Stimulated activated memory B cell treated with anti-CD40 and anti-IgM and Interleukin-4, amounts not matched to agents 10 μg/mL and 1 μg/mL and 100 μg/mL, for 72 hours (primary cell): Measurements from ENCODE around the gene WNK1.
"Not testable (repeated sequence)": the region's sequence is repeated elsewhere in the genome, so short reads cannot be mapped to it uniquely, and the experiment has no call there.

Experiments used
- ATAC-seq: fragments of 150-1000 bp; cut with Tn5 transposase; 2 replicates; pipeline ENCODE4 v1.10.0; 2021
- H3K27ac Mint-ChIP-seq: one replicate; pipeline ENCODE4 v1.8.0; 2022; ENCODE audit warnings: mild to moderate bottlenecking, mixed read lengths
- H3K27me3 Mint-ChIP-seq: one replicate; pipeline ENCODE4 v1.8.0; 2022; ENCODE audit warnings: mixed read lengths
- H3K36me3 Mint-ChIP-seq: one replicate; pipeline ENCODE4 v1.8.0; 2022; ENCODE audit warnings: mixed read lengths
- H3K4me1 Mint-ChIP-seq: one replicate; pipeline ENCODE4 v1.8.0; 2022; ENCODE audit warnings: mixed read lengths
- H3K4me3 Mint-ChIP-seq: one replicate; pipeline ENCODE4 v1.8.0; 2022; ENCODE audit warnings: mild to moderate bottlenecking, moderate library complexity, mixed read lengths
- H3K9me3 Mint-ChIP-seq: one replicate; pipeline ENCODE4 v1.8.0; 2022; ENCODE audit warnings: mixed read lengths

Gene WNK1

DNA sequence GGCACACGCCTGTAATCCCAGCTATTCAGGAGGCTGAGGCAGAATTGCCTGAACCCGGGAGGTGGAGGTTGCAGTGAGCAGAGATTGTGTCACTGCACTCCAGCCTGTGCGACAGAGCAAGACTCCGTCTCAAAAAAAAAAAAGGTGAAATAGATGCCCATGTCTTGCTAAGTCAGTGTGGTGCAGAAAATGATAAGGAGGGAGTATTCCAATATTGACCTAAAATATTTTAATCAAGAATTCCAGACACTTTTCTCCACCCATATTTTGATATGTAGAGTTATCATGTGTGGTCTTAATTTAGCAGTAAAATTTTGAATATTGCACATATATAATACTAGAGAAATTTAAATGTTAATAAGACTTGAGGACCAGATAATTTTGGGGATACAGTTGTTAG lies 57.7 kb downstream of the WNK1 start:
- H3K9me3 Mint-ChIP-seq: no peaks in the 10 kb centered on the region
- H3K27me3 Mint-ChIP-seq: no peaks in the 10 kb centered on the region
- peak overlapping the region; percentile 64 for H3K27ac Mint-ChIP-seq
- H3K4me1 Mint-ChIP-seq: peaks cover 67% of the 10 kb centered on the region
- no peak for ATAC-seq
- H3K4me3 Mint-ChIP-seq: no peak overlapping the region
- H3K36me3 Mint-ChIP-seq: no peaks in the 10 kb centered on the region

- Mint-ChIP-seq H3K36me3 (no peaks in the 10 kb centered on the region), H3K9me3 (no peaks in the 10 kb centered on the region), H3K4me1 (peaks cover 66% of the 10 kb centered on the region), H3K27me3 (no peaks in the 10 kb centered on the region), H3K27ac (peak overlapping the region; percentile 64), H3K4me3 (no peak overlapping the region)
- ATAC-seq: peak; percentile 79
These were observed 58.5 kb downstream of the WNK1 start for GRCh38 chr12:810671-811415.

- no peak for ATAC-seq
- no peaks in the 10 kb centered on the region for H3K9me3 Mint-ChIP-seq
- H3K27me3 Mint-ChIP-seq: no peaks in the 10 kb centered on the region
- H3K36me3 Mint-ChIP-seq: peaks cover 15% of the 10 kb centered on the region
- H3K27ac Mint-ChIP-seq: peak overlapping the region; percentile 75
- no peak overlapping the region for H3K4me3 Mint-ChIP-seq
- H3K4me1 Mint-ChIP-seq: peaks cover 67% of the 10 kb centered on the region
These were observed 60.6 kb downstream of the WNK1 start for GRCh38 chr12:812950-813349.

DNA sequence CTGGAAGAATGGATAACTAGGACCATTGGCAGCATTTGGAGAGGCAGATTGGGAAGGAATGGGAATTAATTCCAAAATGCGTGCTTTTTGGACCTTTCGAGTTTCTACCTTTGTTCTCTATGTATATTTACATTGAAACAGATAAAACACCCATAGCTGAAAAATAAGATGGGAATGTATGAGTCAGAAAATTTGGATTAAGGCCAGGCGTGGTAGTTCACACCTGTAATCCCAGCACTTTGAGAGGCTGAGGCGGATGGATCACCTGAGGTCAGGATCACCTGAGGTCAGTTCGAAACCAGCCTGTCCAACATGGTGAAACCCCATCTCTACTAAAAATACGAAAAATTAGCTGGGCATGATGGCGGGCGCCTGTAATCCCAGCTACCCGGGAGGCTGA lies 65.1 kb downstream of the WNK1 start:
- Mint-ChIP-seq H3K4me1 (peaks cover 70% of the 10 kb centered on the region), H3K36me3 (peaks cover 41% of the 10 kb centered on the region)
- H3K27ac Mint-ChIP-seq, H3K4me3 Mint-ChIP-seq, ATAC-seq, H3K9me3 Mint-ChIP-seq, H3K27me3 Mint-ChIP-seq: not testable (repeated sequence)

GRCh38 chr12:817941-818600 lies 65.7 kb downstream of the WNK1 start:
- peaks cover 72% of the 10 kb centered on the region for H3K4me1 Mint-ChIP-seq
- no peaks in the 10 kb centered on the region for H3K27me3 Mint-ChIP-seq
- no peak overlapping the region for H3K27ac Mint-ChIP-seq
- peak; percentile 47 for ATAC-seq
- no peak overlapping the region for H3K4me3 Mint-ChIP-seq
- peaks cover 47% of the 10 kb centered on the region for H3K36me3 Mint-ChIP-seq
- peaks cover 2% of the 10 kb centered on the region for H3K9me3 Mint-ChIP-seq

DNA sequence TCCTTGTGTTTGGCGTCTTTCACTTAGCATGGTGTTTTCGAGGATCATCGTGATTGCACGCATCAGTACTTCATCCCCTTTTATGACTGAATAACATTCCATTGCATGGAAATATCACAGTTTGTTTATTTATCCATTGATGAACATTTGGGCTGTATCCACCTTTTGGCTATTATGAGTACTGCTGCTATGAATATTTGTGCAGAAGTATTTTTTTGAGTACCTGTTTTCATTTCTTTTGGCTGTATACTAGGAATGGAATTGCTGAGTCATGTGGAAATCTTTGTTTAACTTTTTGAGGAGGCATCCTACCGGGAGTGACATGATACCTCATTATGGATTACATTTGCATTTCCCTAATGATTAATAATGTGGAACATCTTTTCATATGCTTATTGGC lies 66.4 kb downstream of the WNK1 start:
- H3K4me3 Mint-ChIP-seq: no peak overlapping the region
- peaks cover 52% of the 10 kb centered on the region for H3K36me3 Mint-ChIP-seq
- no peaks in the 10 kb centered on the region for H3K27me3 Mint-ChIP-seq
- peaks cover 5% of the 10 kb centered on the region for H3K9me3 Mint-ChIP-seq
- no peak overlapping the region for H3K27ac Mint-ChIP-seq
- H3K4me1 Mint-ChIP-seq: peaks cover 70% of the 10 kb centered on the region
- ATAC-seq: no peak

DNA sequence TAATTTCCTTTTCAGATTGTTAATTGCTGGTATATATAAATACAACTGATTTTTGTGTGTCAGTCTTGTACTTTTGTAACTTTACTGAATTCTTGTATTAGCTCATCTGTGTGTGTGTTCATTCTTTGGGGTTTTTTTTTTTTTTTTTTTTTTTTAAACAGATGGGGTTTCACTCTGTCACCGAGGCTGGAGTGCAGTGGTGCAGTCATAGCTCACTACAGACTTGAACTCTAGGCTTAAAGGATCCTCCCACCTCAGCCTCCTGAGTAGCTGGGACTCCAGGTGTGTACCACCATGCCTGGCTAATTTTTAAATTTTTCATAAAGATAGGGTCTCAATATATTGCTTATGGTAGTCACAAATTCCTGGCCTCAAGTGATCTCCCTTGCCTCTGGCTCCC lies 68.0 kb downstream of the WNK1 start:
- Mint-ChIP-seq H3K4me3 (no peak overlapping the region), H3K9me3 (peaks cover 5% of the 10 kb centered on the region), H3K27me3 (no peaks in the 10 kb centered on the region), H3K4me1 (peaks cover 65% of the 10 kb centered on the region), H3K27ac (no peak overlapping the region), H3K36me3 (peaks cover 52% of the 10 kb centered on the region)
- ATAC-seq: no peak

DNA sequence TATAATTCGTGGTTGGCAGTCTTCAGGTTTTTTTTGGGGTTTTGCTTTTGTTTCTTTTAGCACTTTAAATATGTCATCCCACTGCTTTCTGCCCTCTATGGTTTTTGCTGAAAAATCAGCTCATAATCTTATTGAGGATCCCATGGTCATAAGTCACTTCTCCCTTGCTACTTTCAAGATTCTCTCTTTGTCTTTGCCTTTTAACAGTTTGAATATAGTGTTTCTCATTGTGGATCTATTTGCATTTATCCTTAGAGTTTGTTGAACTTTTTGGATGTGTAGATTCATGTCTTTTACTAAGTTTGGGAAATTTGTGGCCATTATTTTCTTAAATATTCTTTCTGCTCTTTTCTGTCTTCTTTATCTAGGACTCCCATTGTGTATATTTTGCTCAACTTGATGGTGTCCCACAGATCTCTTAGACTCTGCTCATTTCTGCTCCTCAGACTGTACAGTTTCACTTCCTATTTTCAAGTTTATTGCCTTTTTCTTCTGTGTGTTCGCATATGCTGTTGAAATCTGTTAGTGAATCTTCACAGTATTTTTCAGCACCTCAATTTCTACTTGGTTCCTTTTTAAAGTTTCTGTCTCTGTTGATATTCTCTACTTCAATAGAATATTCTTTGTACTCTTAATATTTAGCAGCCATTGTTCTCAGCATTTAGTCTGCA lies 70.8 kb downstream of the WNK1 start:
- Mint-ChIP-seq H3K36me3 (peaks cover 36% of the 10 kb centered on the region), H3K27ac (peak overlapping the region; percentile 14)

DNA sequence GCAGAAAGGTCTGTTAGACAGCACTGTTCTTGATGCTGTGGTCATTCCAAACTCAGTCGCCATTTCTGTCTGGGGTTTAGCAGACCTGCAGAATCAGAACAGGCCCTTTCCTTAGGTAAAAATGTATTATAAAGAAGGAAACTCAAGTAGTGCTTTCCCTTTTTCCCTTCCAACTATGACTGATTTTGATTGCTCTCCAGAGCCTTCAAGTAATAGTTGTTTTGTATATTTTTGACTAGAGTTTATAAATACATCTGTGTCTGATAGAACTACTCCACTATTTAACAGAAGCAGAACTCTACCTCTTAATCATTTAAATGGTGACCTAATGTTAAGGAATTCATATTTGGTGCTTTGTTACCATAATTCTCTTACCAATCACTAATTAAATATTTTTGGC lies 74.0 kb downstream of the WNK1 start:
- Mint-ChIP-seq H3K9me3 (peaks cover 5% of the 10 kb centered on the region), H3K4me1 (peaks cover 18% of the 10 kb centered on the region), H3K27me3 (no peaks in the 10 kb centered on the region), H3K27ac (no peak overlapping the region), H3K36me3 (peaks cover 26% of the 10 kb centered on the region), H3K4me3 (no peak overlapping the region)
- no peak for ATAC-seq

More for the DNA sequence above, 70.8 kb downstream of the WNK1 start:
- peaks cover 5% of the 10 kb centered on the region for H3K9me3 Mint-ChIP-seq
- no peak overlapping the region for H3K4me3 Mint-ChIP-seq
- peaks cover 44% of the 10 kb centered on the region for H3K4me1 Mint-ChIP-seq
- ATAC-seq: peak; percentile 95
- no peaks in the 10 kb centered on the region for H3K27me3 Mint-ChIP-seq

DNA sequence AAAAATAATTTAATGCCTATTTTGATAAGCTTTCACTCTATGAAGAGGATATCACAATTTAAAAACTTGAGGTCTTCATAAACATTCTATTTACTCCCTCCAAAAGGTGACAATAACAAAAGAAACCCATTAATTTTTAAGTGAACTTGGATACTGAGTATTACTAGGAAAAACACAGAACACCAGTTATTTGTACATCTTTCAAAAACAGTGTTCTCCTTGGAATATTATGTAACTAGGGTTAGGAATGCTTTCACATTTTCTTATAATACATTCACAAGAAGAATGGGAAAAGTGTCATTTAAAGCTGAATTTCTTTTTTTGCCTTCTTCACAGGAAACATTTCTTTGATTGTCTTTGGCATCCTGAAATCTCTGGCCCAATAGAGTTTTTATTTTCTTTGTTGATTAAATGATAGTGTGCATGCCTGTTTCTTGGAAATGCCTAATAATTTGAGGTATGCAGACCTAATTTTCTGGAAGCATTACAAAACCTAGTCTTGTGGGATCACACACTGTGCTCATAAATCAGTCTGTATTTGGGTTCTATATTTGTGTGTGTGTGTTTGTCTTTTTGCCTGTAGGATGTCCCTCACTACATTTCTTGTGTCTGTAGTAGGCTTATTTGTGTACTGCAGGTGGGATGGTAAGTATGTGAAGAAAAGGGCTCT lies 76.5 kb downstream of the WNK1 start:
- Mint-ChIP-seq H3K4me1 (peaks cover 5% of the 10 kb centered on the region), H3K36me3 (peaks cover 21% of the 10 kb centered on the region), H3K27ac (no peak overlapping the region), H3K4me3 (no peak overlapping the region), H3K27me3 (no peaks in the 10 kb centered on the region), H3K9me3 (no peaks in the 10 kb centered on the region)
- no peak for ATAC-seq

GRCh38 chr12:830111-830867 lies 77.9 kb downstream of the WNK1 start:
- H3K9me3 Mint-ChIP-seq: no peaks in the 10 kb centered on the region
- H3K27ac Mint-ChIP-seq: no peak overlapping the region
- no peak overlapping the region for H3K4me3 Mint-ChIP-seq
- peaks cover 10% of the 10 kb centered on the region for H3K4me1 Mint-ChIP-seq
- H3K36me3 Mint-ChIP-seq: peaks cover 29% of the 10 kb centered on the region
- H3K27me3 Mint-ChIP-seq: no peaks in the 10 kb centered on the region
- no peak for ATAC-seq

DNA sequence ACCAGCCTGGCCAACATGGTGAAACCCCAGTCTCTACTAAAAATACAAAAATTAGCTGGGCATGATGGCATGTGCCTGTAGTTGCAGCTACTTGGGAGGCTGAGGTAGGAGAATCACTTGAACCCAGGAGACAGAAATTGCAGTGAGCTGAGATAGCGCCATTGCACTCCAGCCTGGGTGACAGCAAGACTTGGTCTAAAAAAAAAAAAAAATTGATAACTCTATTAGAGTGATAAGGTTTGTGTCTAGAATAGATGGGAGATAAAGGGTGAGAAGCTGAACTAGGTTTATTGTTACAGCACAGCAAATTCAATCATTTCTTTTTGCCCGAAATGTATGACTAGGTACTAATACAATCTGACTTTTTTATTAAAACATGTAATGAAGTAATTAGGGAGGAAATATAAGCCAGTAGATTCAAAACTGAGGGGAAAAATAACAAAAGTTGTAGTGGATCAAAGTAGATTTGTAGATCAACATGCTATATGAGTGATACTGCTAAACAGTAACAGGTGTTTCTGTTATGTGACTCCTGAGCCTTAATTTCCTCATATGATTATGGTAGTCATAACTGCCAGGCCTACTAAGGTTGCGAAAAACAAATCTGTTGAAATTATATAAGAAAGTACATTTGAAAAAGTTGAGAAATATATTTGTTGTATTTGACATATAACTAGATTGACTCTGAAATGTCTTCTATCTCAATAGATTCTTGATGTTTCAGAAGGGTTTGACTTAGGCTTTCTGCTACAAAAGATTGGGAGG lies 83.6 kb downstream of the WNK1 start:
- Mint-ChIP-seq H3K27ac (no peak overlapping the region), H3K4me1 (peaks cover 23% of the 10 kb centered on the region)

DNA sequence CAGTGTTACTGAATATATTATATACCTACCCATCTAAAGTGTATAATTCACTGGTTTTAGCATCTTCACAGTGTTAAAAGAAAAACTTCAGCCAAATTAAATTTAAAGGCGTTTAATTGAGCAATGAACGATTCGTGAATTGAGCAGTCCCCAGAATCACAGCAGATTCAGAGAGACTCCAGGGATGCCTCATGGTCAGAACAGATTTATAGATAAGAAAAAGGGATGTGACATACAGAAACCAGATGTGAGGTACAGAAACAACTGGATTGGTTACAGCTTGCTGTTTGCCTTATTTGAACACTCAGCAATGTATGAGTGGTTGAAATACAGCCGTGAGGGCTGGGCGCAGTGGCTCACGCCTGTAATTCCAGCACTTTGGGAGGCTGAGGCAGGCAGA lies 84.6 kb downstream of the WNK1 start:
- Mint-ChIP-seq H3K36me3 (peaks cover 37% of the 10 kb centered on the region), H3K27ac (no peak overlapping the region), H3K9me3 (no peaks in the 10 kb centered on the region), H3K27me3 (no peaks in the 10 kb centered on the region), H3K4me1 (peaks cover 33% of the 10 kb centered on the region), H3K4me3 (no peak overlapping the region)
- no peak for ATAC-seq

More for the DNA sequence above, 83.6 kb downstream of the WNK1 start:
- H3K9me3 Mint-ChIP-seq: no peaks in the 10 kb centered on the region
- peaks cover 37% of the 10 kb centered on the region for H3K36me3 Mint-ChIP-seq
- H3K27me3 Mint-ChIP-seq: no peaks in the 10 kb centered on the region
- ATAC-seq: no peak
- no peak overlapping the region for H3K4me3 Mint-ChIP-seq

- H3K4me1 Mint-ChIP-seq: peaks cover 38% of the 10 kb centered on the region
- peaks cover 38% of the 10 kb centered on the region for H3K36me3 Mint-ChIP-seq
- no peak overlapping the region for H3K4me3 Mint-ChIP-seq
These were observed 85.2 kb downstream of the WNK1 start for GRCh38 chr12:837548-837947.

More at GRCh38 chr12:837548-837947, 85.2 kb downstream of the WNK1 start:
- no peaks in the 10 kb centered on the region for H3K9me3 Mint-ChIP-seq
- no peaks in the 10 kb centered on the region for H3K27me3 Mint-ChIP-seq
- no peak overlapping the region for H3K27ac Mint-ChIP-seq
- ATAC-seq: no peak
